H1 (cell line): ENCODE data around the gene ZMIZ1. TPM values are rescaled to one million over a fixed set of nuclear protein-coding genes. Genes with fewer than 3 reads are reported as not detected.

Source experiments
- FOSL1 ChIP-seq: IDR thresholded peaks from 2 replicates; pipeline ENCODE4 v1.6.1; 2011; ENCODE audit warnings: mild to moderate bottlenecking, low read depth, low read length, moderate library complexity; ENCODE audit not compliant: insufficient read depth
- NANOG ChIP-seq: IDR thresholded peaks from 2 replicates; pipeline ENCODE4 v1.6.1; 2011; ENCODE audit warnings: low read length, low read depth, mild to moderate bottlenecking, inconsistent platforms; ENCODE audit not compliant: insufficient read depth, poor library complexity, severe bottlenecking
- RBBP5 ChIP-seq: IDR thresholded peaks from 2 replicates; pipeline ENCODE4 v1.7.1; 2012; ENCODE audit warnings: low read depth, mild to moderate bottlenecking, inconsistent platforms, low read length, moderate library complexity, borderline replicate concordance
- RFX5 ChIP-seq: IDR thresholded peaks from 2 replicates; pipeline ENCODE4 v1.6.1; 2011; ENCODE audit warnings: low read depth, low read length, improper control_type of control experiment, borderline replicate concordance
- SIX5 ChIP-seq: IDR thresholded peaks from 2 replicates; pipeline ENCODE4 v1.6.1; 2011; ENCODE audit warnings: mild to moderate bottlenecking, low read depth, low read length
- TEAD4 ChIP-seq: IDR thresholded peaks from 2 replicates; pipeline ENCODE4 v1.6.1; 2012; ENCODE audit warnings: low read depth, low read length, inconsistent platforms, mixed read lengths
- polyA plus RNA-seq, 7 experiments: library from polyadenylated mRNA; depleted of rRNA in 3 of 7; stranded (reverse) in 5 of 7; unstranded in 2 of 7; fragments of >200 nt in 5 of 7; fragments of 200-250 nt in 2 of 7; gene quantifications; 1 replicate in 5 of 7; 2 replicates in 1 of 7; 4 replicates in 1 of 7; pipeline versions ENCODE4 v1.2.1 to v1.2.3, GENCODE V29; 2011 to 2013; ENCODE audit warnings: missing spikeins in 2 of 7, mixed read lengths in 2 of 7
- total RNA-seq: library from RNA; stranded (reverse); fragmentation: NEBNext Ultra II Directional; extraction: Animal tissue kit (Norgen Biotek cat#: 25700); gene quantifications from 2 replicates; pipeline ENCODE4 v1.2.1, GENCODE V29; 2021
- TF ChIP-seq, protein P1 (sequence below): fragments of 300-600 bp; sonication (generic); IDR thresholded peaks from 2 replicates; pipeline ENCODE4 v1.7.1; 2012; ENCODE audit warnings: low read length, moderate library complexity, mild to moderate bottlenecking, inconsistent platforms; ENCODE audit not compliant: insufficient replicate concordance
- TF ChIP-seq, protein P2 (sequence below): IDR thresholded peaks from 2 replicates; pipeline ENCODE4 v1.6.1; 2012; ENCODE audit warnings: low read length, inconsistent platforms

Gene ZMIZ1
- total and polyA plus RNA-seq, 2 of the 8 experiments (the other 6 are each of a cell fraction or from before 2014, with no cell fraction given) = 8.1 to 28.0 TPM

DNA sequence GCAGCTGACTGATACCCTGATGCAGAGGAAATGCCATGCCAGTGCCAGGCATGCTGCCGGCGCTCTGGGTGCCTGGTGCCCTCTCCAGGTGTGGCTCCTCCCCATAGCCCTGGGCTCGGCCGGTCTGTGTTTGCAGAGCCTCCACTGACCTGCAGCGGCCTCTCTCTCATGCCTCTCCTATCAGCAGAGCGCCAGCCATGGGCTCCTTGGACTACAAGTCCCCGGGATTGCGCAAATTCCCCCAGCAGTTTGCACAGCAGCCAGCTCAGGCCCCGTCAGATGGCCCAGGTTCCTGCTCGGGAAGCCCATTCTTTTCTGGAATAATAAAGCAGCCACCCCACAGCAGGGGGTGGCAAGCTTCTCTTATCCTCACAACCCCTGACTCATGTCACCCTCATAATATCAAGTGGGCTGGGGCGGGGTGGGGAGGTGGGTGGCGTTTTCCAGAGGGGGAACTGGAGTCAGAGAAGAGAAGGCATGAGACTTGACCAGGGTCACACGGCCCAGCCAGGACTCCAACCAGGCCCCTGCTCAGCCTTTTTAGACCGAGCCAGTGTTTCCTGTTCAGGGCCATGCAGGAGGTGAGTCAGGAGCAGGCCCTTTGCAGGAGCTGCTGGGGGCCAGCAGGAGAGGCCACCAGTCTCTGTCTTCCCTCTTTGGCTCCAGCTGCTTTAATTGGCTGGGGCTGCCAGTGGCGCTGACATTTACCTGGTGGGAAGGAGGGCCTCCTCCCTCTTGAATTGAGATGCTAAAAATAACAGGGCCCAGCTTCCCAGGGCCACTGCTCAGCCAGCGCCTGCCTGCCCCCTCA is 58.6 kb downstream of the ZMIZ1 start (continued):
- TF ChIP-seq, protein P1, sequence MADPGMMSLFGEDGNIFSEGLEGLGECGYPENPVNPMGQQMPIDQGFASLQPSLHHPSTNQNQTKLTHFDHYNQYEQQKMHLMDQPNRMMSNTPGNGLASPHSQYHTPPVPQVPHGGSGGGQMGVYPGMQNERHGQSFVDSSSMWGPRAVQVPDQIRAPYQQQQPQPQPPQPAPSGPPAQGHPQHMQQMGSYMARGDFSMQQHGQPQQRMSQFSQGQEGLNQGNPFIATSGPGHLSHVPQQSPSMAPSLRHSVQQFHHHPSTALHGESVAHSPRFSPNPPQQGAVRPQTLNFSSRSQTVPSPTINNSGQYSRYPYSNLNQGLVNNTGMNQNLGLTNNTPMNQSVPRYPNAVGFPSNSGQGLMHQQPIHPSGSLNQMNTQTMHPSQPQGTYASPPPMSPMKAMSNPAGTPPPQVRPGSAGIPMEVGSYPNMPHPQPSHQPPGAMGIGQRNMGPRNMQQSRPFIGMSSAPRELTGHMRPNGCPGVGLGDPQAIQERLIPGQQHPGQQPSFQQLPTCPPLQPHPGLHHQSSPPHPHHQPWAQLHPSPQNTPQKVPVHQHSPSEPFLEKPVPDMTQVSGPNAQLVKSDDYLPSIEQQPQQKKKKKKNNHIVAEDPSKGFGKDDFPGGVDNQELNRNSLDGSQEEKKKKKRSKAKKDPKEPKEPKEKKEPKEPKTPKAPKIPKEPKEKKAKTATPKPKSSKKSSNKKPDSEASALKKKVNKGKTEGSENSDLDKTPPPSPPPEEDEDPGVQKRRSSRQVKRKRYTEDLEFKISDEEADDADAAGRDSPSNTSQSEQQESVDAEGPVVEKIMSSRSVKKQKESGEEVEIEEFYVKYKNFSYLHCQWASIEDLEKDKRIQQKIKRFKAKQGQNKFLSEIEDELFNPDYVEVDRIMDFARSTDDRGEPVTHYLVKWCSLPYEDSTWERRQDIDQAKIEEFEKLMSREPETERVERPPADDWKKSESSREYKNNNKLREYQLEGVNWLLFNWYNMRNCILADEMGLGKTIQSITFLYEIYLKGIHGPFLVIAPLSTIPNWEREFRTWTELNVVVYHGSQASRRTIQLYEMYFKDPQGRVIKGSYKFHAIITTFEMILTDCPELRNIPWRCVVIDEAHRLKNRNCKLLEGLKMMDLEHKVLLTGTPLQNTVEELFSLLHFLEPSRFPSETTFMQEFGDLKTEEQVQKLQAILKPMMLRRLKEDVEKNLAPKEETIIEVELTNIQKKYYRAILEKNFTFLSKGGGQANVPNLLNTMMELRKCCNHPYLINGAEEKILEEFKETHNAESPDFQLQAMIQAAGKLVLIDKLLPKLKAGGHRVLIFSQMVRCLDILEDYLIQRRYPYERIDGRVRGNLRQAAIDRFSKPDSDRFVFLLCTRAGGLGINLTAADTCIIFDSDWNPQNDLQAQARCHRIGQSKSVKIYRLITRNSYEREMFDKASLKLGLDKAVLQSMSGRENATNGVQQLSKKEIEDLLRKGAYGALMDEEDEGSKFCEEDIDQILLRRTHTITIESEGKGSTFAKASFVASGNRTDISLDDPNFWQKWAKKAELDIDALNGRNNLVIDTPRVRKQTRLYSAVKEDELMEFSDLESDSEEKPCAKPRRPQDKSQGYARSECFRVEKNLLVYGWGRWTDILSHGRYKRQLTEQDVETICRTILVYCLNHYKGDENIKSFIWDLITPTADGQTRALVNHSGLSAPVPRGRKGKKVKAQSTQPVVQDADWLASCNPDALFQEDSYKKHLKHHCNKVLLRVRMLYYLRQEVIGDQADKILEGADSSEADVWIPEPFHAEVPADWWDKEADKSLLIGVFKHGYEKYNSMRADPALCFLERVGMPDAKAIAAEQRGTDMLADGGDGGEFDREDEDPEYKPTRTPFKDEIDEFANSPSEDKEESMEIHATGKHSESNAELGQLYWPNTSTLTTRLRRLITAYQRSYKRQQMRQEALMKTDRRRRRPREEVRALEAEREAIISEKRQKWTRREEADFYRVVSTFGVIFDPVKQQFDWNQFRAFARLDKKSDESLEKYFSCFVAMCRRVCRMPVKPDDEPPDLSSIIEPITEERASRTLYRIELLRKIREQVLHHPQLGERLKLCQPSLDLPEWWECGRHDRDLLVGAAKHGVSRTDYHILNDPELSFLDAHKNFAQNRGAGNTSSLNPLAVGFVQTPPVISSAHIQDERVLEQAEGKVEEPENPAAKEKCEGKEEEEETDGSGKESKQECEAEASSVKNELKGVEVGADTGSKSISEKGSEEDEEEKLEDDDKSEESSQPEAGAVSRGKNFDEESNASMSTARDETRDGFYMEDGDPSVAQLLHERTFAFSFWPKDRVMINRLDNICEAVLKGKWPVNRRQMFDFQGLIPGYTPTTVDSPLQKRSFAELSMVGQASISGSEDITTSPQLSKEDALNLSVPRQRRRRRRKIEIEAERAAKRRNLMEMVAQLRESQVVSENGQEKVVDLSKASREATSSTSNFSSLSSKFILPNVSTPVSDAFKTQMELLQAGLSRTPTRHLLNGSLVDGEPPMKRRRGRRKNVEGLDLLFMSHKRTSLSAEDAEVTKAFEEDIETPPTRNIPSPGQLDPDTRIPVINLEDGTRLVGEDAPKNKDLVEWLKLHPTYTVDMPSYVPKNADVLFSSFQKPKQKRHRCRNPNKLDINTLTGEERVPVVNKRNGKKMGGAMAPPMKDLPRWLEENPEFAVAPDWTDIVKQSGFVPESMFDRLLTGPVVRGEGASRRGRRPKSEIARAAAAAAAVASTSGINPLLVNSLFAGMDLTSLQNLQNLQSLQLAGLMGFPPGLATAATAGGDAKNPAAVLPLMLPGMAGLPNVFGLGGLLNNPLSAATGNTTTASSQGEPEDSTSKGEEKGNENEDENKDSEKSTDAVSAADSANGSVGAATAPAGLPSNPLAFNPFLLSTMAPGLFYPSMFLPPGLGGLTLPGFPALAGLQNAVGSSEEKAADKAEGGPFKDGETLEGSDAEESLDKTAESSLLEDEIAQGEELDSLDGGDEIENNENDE = no peak
- no peak for TF ChIP-seq RFX5
- TF ChIP-seq, protein P2, sequence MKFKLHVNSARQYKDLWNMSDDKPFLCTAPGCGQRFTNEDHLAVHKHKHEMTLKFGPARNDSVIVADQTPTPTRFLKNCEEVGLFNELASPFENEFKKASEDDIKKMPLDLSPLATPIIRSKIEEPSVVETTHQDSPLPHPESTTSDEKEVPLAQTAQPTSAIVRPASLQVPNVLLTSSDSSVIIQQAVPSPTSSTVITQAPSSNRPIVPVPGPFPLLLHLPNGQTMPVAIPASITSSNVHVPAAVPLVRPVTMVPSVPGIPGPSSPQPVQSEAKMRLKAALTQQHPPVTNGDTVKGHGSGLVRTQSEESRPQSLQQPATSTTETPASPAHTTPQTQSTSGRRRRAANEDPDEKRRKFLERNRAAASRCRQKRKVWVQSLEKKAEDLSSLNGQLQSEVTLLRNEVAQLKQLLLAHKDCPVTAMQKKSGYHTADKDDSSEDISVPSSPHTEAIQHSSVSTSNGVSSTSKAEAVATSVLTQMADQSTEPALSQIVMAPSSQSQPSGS = no peak
- no peak for TF ChIP-seq RBBP5
- TF ChIP-seq NANOG = no peak
- TF ChIP-seq SIX5 = no peak
- TF ChIP-seq FOSL1 = no peak
- TF ChIP-seq TEAD4 = no peak
